Endothelial cell of umbilical vein (primary cell): ENCODE data around the gene TANGO6. TPM values are rescaled to one million over a fixed set of nuclear protein-coding genes. Genes with fewer than 3 reads are reported as not detected.

Source experiments
- BruUV-seq: library from RNA; stranded (reverse); fragments of 400-500 nt; replicated peaks from 2 replicates; lab custom pipeline; 2021; lab: Mats Ljungman, UMichigan
- CTCF ChIA-PET: fragments of 300-600, 350-600 bp; sonication (Branson Sonifier 250); formaldehyde crosslinking; loops from one replicate; lab custom pipeline; 2021; ENCODE audit warnings: antibody characterized with exemption, inconsistent platforms; lab: Charles Lee
- POLR2A ChIA-PET: fragments of 300-600, 350-600 bp; sonication (Branson Sonifier 250); formaldehyde crosslinking; loops from one replicate; lab custom pipeline; 2021; ENCODE audit warnings: antibody characterized with exemption, inconsistent platforms; lab: Charles Lee
- DNase-seq: peaks from one replicate; pipeline ENCODE4 v3.0.0-alpha.2; 2011; ENCODE audit warnings: low read depth, low spot score
- FAIRE-seq: peaks from 2 replicates; lab custom pipeline; 2011; peaks lifted over from hg19 to GRCh38; lab: Jason Lieb, UNC
- H2AFZ ChIP-seq: 2 replicates; pipeline ENCODE4 v1.6.0; 2012; ENCODE audit warnings: low read depth, low read length, control low read depth, inconsistent platforms
- H3K27ac ChIP-seq: 2 replicates; pipeline ENCODE4 v1.5.1; 2011; ENCODE audit warnings: low read depth, mild to moderate bottlenecking, control low read depth, low read length, moderate library complexity; ENCODE audit not compliant: insufficient read depth
- H3K27me3 ChIP-seq, 2 experiments: 2 replicates each; pipeline versions ENCODE4 v1.6.0 to v1.6.1; 2011; ENCODE audit warnings: low read length in 2 of 2, mixed read lengths in 1 of 2; ENCODE audit not compliant: control insufficient read depth in 2 of 2, insufficient read depth in 2 of 2
- H3K36me3 ChIP-seq, 2 experiments: 2 replicates in 1 of 2; 3 replicates in 1 of 2; pipeline ENCODE4 v1.5.1; 2011; ENCODE audit warnings: low read length in 2 of 2, mild to moderate bottlenecking in 1 of 2, moderate library complexity in 1 of 2; ENCODE audit not compliant: control insufficient read depth in 2 of 2, insufficient read depth in 2 of 2; ENCODE audit errors: extremely low read depth in 1 of 2
- H3K4me1 ChIP-seq: 3 replicates; pipeline ENCODE4 v1.5.1; 2011; ENCODE audit warnings: mild to moderate bottlenecking, low read length; ENCODE audit not compliant: control insufficient read depth, insufficient read depth; ENCODE audit errors: extremely low read depth
- H3K4me2 ChIP-seq: 2 replicates; pipeline ENCODE4 v1.6.1; 2011; ENCODE audit warnings: low read length, control low read depth, mixed read lengths; ENCODE audit not compliant: insufficient read depth
- H3K4me3 ChIP-seq, 3 experiments: fragments of 200-600 bp in 1 of 3; sonication (generic), shearing (Covaris generic) in 1 of 3; replicated peaks in 1 of 3; 2 replicates each; pipeline ENCODE4 v1.5.1; 2011 to 2016; ENCODE audit warnings: control low read depth in 3 of 3, low read length in 3 of 3, mild to moderate bottlenecking in 2 of 3, inconsistent platforms in 1 of 3, low read depth in 1 of 3, moderate library complexity in 1 of 3; ENCODE audit not compliant: insufficient read depth in 1 of 3
- H3K79me2 ChIP-seq: 2 replicates; pipeline ENCODE4 v1.6.0; 2012; ENCODE audit warnings: low read length, inconsistent platforms; ENCODE audit not compliant: control insufficient read depth, insufficient read depth
- H3K9ac ChIP-seq: replicated peaks from 2 replicates; pipeline ENCODE3; 2011; ENCODE audit warnings: low read length, control low read depth; ENCODE audit not compliant: insufficient read depth; ENCODE audit errors: extremely low read depth
- H3K9me1 ChIP-seq: replicated peaks from 3 replicates; pipeline ENCODE4 v1.6.0; 2011; ENCODE audit warnings: mild to moderate bottlenecking, low read length; ENCODE audit not compliant: control insufficient read depth, insufficient read depth; ENCODE audit errors: extremely low read depth
- H3K9me3 ChIP-seq: replicated peaks from 2 replicates; pipeline ENCODE4 v1.5.1; 2012; ENCODE audit warnings: low read length, inconsistent platforms; ENCODE audit not compliant: control insufficient read depth, insufficient read depth
- H4K20me1 ChIP-seq: replicated peaks from 2 replicates; pipeline ENCODE3; 2011; ENCODE audit warnings: mild to moderate bottlenecking, low read length; ENCODE audit not compliant: control insufficient read depth, insufficient read depth; ENCODE audit errors: extremely low read depth
- EZH2 ChIP-seq: IDR thresholded peaks from 2 replicates; pipeline ENCODE4 v1.6.1; 2012; ENCODE audit warnings: borderline replicate concordance, low read depth, mild to moderate bottlenecking, moderate library complexity, low read length, inconsistent platforms; ENCODE audit not compliant: severe bottlenecking
- FOS ChIP-seq: IDR thresholded peaks from 2 replicates; pipeline ENCODE4 v1.6.1; 2011; ENCODE audit warnings: mild to moderate bottlenecking, low read length, moderate library complexity, borderline replicate concordance; ENCODE audit not compliant: insufficient read depth
- GATA2 ChIP-seq: IDR thresholded peaks from 2 replicates; pipeline ENCODE4 v1.7.0; 2011; ENCODE audit warnings: low read depth, mild to moderate bottlenecking, moderate library complexity, mixed read lengths, low read length; ENCODE audit not compliant: insufficient read length, insufficient read depth
- JUN ChIP-seq: IDR thresholded peaks from 2 replicates; pipeline ENCODE4 v1.6.1; 2011; ENCODE audit warnings: borderline replicate concordance, low read depth; ENCODE audit not compliant: insufficient read length, insufficient read depth
- MYC ChIP-seq: IDR thresholded peaks from one replicate; pipeline ENCODE4 v1.6.1; 2011; ENCODE audit warnings: mild to moderate bottlenecking, low read depth, low read length
- POLR2A ChIP-seq: IDR thresholded peaks from 2 replicates; pipeline ENCODE4 v1.6.1; 2012; ENCODE audit warnings: low read depth, mild to moderate bottlenecking, control low read depth, low read length
- POLR2AphosphoS5 ChIP-seq: IDR thresholded peaks from 2 replicates; pipeline ENCODE4 v1.6.1; 2012; ENCODE audit warnings: low read depth, mild to moderate bottlenecking, control low read depth, low read length, moderate library complexity; ENCODE audit not compliant: insufficient read depth
- dilution Hi-C: fragments of 300-500 bp; cut with MboI; formaldehyde crosslinking; loops from one replicate; pipeline ENCODE4 v1.15.0; 2019; ENCODE audit warnings: low sequenced_read_pairs; ENCODE audit not compliant: extremely low pct_ligation_motif_present
- intact Hi-C: fragments of 100-400 bp; cut with micrococcal nuclease; formaldehyde crosslinking; loops from one replicate; pipeline ENCODE4 v1.10.0; 2022
- polyA plus RNA-seq, 4 experiments: library from polyadenylated mRNA; depleted of rRNA in 3 of 4; stranded (reverse) in 3 of 4; unstranded in 1 of 4; fragments of >200 nt; gene quantifications; 2 replicates each; pipeline versions ENCODE4 v1.2.1 to v1.2.3, GENCODE V29; 2011 to 2012; ENCODE audit warnings: missing spikeins in 1 of 4
- total RNA-seq: library from RNA; stranded (reverse); gene quantifications from 2 replicates; pipeline ENCODE4 v1.2.3, GENCODE V29; 2021
- TF ChIP-seq, protein P1 (sequence below), 2 donors: IDR thresholded peaks; 1 replicate in 1 of 2; 2 replicates in 1 of 2; pipeline ENCODE4 v1.5.1; 2011; ENCODE audit warnings: low read length in 2 of 2, mild to moderate bottlenecking in 2 of 2, moderate library complexity in 2 of 2, control low read depth in 1 of 2, inconsistent platforms in 1 of 2, low read depth in 1 of 2; ENCODE audit not compliant: insufficient read depth in 1 of 2; ENCODE audit errors: extremely low read depth in 1 of 2
- TF ChIP-seq, protein P2 (sequence below): IDR thresholded peaks from 2 replicates; pipeline ENCODE4 v1.6.1; 2011; ENCODE audit not compliant: insufficient read depth, insufficient read length

TANGO6 gene
- total and polyA plus RNA-seq, 2 donors (not counting 3 experiments of a cell fraction or from before 2014, with no cell fraction given): 6.7 to 21.2 TPM

DNA sequence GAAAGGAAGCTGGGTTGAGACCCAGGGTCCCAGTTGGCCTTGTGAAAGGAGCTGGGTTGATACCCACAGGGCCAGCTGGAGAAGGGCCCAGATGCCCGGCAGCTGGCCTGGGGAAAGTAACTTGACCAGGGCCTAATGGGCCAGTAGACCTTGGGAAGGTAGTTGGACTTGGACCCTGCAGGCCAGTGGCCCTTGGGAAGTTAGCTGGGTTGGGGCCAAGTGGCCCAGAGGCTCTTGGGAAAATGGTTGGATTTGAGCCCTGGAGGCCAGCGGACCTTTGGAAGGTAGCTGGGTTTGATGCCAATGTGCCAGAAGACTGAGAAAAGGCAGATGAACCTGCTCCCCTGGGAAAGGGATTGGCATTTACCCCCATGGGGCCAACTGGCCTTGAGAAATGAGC lies 275.7 kb downstream of the TANGO6 start:
- intact Hi-C loops: no loop called here
- FAIRE-seq (no peak), DNase-seq (no peak)
- Histone ChIP-seq H3K27ac (no peak overlapping the region), H3K9me3 (no peaks in the 10 kb centered on the region), H3K4me2 (no peak overlapping the region), H3K4me3 (no peak overlapping the region), H3K4me1 (peaks cover 13% of the 10 kb centered on the region), H3K27me3 (no peaks in the 10 kb centered on the region), H3K9me1 (no peaks in the 10 kb centered on the region), H3K79me2 (peaks cover 8% of the 10 kb centered on the region), H2AFZ (no peak overlapping the region), H3K9ac (no peak overlapping the region), H4K20me1 (peaks cover 6% of the 10 kb centered on the region), H3K36me3 (peaks cover 2 to 26% of the 10 kb centered on the region in 2 experiments)
- dilution Hi-C loops: no loop called here
- POLR2A ChIA-PET: no interaction called here
- TF ChIP-seq EZH2: no peak
- TF ChIP-seq GATA2: no peak
- no peak for TF ChIP-seq JUN
- TF ChIP-seq FOS: no peak
- no peak for TF ChIP-seq MYC
- no peak for TF ChIP-seq POLR2AphosphoS5
- TF ChIP-seq, protein P1, sequence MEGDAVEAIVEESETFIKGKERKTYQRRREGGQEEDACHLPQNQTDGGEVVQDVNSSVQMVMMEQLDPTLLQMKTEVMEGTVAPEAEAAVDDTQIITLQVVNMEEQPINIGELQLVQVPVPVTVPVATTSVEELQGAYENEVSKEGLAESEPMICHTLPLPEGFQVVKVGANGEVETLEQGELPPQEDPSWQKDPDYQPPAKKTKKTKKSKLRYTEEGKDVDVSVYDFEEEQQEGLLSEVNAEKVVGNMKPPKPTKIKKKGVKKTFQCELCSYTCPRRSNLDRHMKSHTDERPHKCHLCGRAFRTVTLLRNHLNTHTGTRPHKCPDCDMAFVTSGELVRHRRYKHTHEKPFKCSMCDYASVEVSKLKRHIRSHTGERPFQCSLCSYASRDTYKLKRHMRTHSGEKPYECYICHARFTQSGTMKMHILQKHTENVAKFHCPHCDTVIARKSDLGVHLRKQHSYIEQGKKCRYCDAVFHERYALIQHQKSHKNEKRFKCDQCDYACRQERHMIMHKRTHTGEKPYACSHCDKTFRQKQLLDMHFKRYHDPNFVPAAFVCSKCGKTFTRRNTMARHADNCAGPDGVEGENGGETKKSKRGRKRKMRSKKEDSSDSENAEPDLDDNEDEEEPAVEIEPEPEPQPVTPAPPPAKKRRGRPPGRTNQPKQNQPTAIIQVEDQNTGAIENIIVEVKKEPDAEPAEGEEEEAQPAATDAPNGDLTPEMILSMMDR (IDR thresholded peaks at IDR 0.05; ENCODE audit: extremely low read depth in 1 of 2, insufficient read depth in 1 of 2, low read depth in 1 of 2, low read length in 2 of 2): no peak
- no peak for TF ChIP-seq POLR2A
- TF ChIP-seq, protein P2, sequence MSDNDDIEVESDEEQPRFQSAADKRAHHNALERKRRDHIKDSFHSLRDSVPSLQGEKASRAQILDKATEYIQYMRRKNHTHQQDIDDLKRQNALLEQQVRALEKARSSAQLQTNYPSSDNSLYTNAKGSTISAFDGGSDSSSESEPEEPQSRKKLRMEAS: no peak
- BruUV-seq: no TSS peak
- CTCF ChIA-PET: interaction anchor here (1.0 to 1.6 kb wide), 3 partner anchors 10 to 271 kb away, joined by 3 to 7 read pairs (median 5); no protein-coding TSS in a partner anchor
